ENCODE measurements around the gene BCAR1.

Gene BCAR1

GRCh38 chr16:75266738-75267630, 15.6 kb upstream of the BCAR1 start:
- peaks cover 36% of the 10 kb centered on the region for H3K4me1 Mint-ChIP-seq
- peak overlapping the region; percentile 95 to 99 (median 97) for H3K27ac Mint-ChIP-seq
- peak overlapping the region; percentile 89 to 97 (median 95) for H3K4me3 Mint-ChIP-seq
- no peaks in the 10 kb centered on the region for H3K36me3 Mint-ChIP-seq (ENCODE audit: low read depth)
- H3K9me3 Mint-ChIP-seq, result no peaks in the 10 kb centered on the region
- H3K27me3 Mint-ChIP-seq (ENCODE audit: low read depth), result no peaks in the 10 kb centered on the region
- TF ChIP-seq, protein P1, sequence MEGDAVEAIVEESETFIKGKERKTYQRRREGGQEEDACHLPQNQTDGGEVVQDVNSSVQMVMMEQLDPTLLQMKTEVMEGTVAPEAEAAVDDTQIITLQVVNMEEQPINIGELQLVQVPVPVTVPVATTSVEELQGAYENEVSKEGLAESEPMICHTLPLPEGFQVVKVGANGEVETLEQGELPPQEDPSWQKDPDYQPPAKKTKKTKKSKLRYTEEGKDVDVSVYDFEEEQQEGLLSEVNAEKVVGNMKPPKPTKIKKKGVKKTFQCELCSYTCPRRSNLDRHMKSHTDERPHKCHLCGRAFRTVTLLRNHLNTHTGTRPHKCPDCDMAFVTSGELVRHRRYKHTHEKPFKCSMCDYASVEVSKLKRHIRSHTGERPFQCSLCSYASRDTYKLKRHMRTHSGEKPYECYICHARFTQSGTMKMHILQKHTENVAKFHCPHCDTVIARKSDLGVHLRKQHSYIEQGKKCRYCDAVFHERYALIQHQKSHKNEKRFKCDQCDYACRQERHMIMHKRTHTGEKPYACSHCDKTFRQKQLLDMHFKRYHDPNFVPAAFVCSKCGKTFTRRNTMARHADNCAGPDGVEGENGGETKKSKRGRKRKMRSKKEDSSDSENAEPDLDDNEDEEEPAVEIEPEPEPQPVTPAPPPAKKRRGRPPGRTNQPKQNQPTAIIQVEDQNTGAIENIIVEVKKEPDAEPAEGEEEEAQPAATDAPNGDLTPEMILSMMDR (IDR thresholded peaks at IDR 0.05; ENCODE audit: unreplicated experiment in 3 of 3), result no peak

GRCh38 chr16:75265911-75266701, 14.7 kb upstream of the BCAR1 start:
- Mint-ChIP-seq H3K9me3 (no peaks in the 10 kb centered on the region), H3K27ac (peak overlapping the region; percentile 95 to 99 (median 97)), H3K4me1 (peaks cover 42% of the 10 kb centered on the region), H3K36me3 (ENCODE audit: low read depth) (no peaks in the 10 kb centered on the region), H3K4me3 (peak overlapping the region; percentile 89 to 97 (median 95)), H3K27me3 (ENCODE audit: low read depth) (no peaks in the 10 kb centered on the region)
- TF ChIP-seq, protein P1 (IDR thresholded peaks at IDR 0.05; ENCODE audit: unreplicated experiment in 3 of 3), result no peak

- Mint-ChIP-seq H3K36me3 (ENCODE audit: low read depth) (peaks cover 5% of the 10 kb centered on the region), H3K4me1 (peaks cover 51% of the 10 kb centered on the region), H3K27ac (peak overlapping the region; percentile 91 to 100 (median 99)), H3K27me3 (ENCODE audit: low read depth) (no peaks in the 10 kb centered on the region), H3K9me3 (no peaks in the 10 kb centered on the region), H3K4me3 (peak overlapping the region; percentile 88 to 99 (median 96))
- TF ChIP-seq, protein P1 (IDR thresholded peaks at IDR 0.05; ENCODE audit: unreplicated experiment in 3 of 3), result no peak
These were observed 13.8 kb upstream of the BCAR1 start for GRCh38 chr16:75264999-75265910.

DNA sequence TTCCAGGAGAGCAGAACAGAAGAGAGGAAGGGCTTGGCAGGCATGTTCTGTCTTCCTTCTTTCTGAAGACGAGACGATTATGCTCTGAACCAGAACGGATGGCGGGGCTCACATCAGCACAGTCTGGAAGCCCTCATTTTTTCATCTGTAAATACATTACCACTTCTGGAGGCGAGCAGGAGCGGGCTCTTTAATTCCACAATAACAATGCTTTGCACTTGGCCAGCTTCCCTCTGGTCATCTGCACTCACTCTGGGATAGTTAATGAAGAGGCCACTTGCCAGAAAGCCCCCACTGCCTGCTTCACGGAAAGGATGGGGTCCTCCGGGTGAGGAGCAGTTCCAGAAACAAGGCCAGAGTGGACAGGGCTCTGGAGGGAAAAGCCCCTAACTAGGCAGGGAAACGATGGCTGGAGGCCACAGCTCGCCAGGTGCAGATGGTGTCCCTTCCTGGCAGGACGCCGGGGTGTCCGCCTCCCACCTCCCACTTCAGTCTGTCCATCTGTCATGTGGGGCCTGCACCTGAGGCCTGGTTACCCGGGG, 13.1 kb upstream of the BCAR1 start:
- Mint-ChIP-seq H3K4me1 (peaks cover 48% of the 10 kb centered on the region), H3K27me3 (ENCODE audit: low read depth) (no peaks in the 10 kb centered on the region), H3K36me3 (ENCODE audit: low read depth) (peaks cover 5% of the 10 kb centered on the region), H3K27ac (peak overlapping the region; percentile 91 to 100 (median 99)), H3K4me3 (peak overlapping the region; percentile 88 to 99 (median 96)), H3K9me3 (no peaks in the 10 kb centered on the region)
- TF ChIP-seq, protein P1 (IDR thresholded peaks at IDR 0.05; ENCODE audit: unreplicated experiment in 3 of 3), result no peak

GRCh38 chr16:75263963-75264445, 12.6 kb upstream of the BCAR1 start:
- Mint-ChIP-seq H3K9me3 (no peaks in the 10 kb centered on the region), H3K27ac (peak overlapping the region; percentile 91 to 100 (median 99)), H3K4me1 (peaks cover 50% of the 10 kb centered on the region), H3K27me3 (ENCODE audit: low read depth) (no peaks in the 10 kb centered on the region), H3K36me3 (ENCODE audit: low read depth) (peaks cover 5% of the 10 kb centered on the region), H3K4me3 (peak overlapping the region; percentile 88 to 99 (median 96))
- TF ChIP-seq, protein P1 (IDR thresholded peaks at IDR 0.05; ENCODE audit: unreplicated experiment in 3 of 3), result no peak
